Stimulated activated CD8-positive, alpha-beta memory T cell treated with anti-CD3 and anti-CD28 coated beads, Interleukin-15, amount 100 ng/mL, for 24 hours (primary cell): ENCODE measurements around the gene GPR62.

Experiments used
- DNase-seq: peaks from one replicate; pipeline ENCODE4 v3.0.0-alpha.2; 2020; ENCODE audit warnings: low read depth

The GPR62 gene

DNA sequence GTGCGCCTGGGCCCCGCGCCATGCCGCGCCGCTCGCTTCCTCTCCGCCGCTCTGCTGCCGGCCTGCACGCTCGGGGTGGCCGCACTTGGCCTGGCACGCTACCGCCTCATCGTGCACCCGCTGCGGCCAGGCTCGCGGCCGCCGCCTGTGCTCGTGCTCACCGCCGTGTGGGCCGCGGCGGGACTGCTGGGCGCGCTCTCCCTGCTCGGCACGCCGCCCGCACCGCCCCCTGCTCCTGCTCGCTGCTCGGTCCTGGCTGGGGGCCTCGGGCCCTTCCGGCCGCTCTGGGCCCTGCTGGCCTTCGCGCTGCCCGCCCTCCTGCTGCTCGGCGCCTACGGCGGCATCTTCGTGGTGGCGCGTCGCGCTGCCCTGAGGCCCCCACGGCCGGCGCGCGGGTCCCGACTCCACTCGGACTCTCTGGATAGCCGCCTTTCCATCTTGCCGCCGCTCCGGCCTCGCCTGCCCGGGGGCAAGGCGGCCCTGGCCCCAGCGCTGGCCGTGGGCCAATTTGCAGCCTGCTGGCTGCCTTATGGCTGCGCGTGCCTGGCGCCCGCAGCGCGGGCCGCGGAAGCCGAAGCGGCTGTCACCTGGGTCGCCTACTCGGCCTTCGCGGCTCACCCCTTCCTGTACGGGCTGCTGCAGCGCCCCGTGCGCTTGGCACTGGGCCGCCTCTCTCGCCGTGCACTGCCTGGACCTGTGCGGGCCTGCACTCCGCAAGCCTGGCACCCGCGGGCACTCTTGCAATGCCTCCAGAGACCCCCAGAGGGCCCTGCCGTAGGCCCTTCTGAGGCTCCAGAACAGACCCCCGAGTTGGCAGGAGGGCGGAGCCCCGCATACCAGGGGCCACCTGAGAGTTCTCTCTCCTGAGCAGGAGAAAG is 951 bp downstream of the GPR62 start:
- no peak for DNase-seq

DNA sequence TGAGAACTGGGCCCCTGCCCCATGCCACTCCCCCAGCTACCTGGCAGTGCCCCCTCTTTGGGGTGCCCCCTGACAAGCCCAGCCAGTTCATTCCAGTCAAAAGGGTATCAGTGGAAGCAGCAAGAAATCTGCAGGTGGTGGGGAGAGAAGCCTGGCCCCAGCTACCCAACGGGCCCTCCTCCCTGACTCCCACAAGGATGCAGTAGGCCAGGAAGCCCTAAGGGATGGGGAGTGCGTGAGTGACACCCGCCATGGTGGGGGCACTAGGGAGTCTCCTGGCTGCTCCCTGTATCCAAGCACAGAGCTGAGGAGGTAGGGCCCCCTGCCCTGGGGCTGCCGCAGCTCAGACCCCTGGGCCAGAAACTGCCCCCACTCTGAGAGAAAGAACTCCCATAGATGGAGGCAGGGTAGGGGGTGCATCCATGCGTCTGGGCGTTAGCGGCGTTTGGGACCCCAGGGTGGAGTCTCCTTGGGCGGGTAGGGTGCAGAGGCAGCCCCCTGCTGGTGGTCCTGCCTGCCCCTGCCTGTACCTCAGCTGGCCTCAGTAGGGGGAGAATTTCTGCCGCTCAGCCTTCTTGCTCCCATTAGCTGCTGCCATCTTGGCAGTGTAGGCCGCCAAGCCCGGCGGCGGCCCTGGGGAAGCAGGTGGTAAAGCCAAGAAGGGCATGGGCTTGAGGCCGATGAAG is 2.5 kb downstream of the GPR62 start:
- no peak for DNase-seq

DNA sequence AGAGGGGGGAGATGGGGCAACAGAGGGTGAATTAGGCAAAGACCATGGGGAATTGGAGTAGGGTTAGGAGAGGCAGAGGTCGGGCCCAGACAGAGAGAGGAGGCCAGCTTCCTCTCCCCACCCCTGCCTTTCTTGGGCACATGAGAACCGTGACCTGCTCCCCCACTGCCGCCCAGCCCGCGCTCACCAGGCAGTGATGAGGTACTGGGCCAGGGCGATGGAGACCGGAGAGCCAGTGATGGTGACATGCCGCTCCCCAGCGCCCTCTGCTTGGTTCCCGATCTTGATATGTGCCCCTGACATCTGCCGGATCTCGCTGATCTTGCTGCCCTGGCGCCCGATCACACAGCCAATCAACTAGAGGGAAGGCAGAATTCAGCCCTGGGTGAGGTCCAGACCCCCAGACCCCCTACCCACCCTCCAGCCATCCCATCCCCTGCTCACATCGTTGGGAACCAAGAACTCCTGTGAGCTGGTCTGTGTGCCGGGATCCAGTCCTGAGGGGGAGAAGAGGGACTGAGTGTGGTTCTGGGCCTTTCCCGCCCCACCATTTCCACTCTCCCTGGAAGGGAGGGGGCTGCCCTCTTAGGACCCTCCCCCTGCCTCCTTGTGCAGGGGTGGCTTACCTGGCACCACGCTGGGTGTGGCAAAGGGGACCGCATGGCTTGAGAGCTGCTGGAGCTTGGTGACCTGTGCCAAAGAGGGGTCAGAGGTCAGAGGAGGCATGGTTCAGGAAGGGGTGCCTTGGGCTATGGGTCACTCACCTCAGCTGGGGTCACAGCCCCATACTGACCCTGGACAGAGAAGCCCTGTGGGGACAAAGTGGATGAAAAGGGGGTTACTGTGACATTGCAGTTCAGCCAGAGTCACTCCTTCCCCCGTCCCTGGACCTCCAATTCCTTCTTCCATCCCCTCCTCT is 3.7 kb downstream of the GPR62 start:
- DNase-seq: no peak

DNA sequence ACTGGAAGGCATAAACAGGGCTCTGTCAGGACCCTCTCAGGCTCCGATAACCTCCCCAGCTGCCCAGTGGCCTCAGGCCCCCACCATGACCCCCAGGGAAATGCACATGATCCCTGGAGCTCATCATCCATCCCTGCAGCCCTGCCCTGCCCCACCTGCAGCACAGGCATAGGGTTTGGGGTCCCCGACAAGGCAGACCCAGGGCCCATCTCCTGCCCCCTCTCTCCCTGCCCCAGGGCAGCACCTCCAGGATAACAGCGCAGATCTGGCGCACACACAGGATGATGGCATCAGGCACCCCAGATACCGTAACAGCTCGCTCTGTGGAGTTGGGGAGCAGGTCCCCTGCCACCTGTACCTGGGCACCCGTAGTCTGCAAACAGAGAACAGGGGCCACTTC is 4.5 kb downstream of the GPR62 start:
- DNase-seq: no peak

DNA sequence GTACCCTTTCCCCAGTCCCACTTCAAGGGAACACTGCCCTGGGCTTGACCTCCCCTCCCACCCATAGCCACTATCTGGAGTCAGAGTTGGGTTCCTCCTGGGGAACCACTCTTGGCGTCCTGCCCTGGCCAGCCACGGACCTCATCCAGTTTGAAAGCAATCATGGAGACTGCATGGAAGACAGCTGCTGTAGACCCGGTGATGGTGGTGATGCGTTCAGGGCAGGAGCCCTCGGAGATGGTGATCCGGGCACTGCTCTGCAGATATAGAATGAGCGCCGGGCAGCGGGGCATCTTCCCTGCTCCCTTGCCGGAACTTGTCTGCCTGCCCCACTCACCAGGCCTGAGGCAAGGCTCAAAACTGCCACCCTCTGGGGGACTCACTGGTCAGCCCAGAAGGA is 5.2 kb downstream of the GPR62 start:
- DNase-seq: no peak

DNA sequence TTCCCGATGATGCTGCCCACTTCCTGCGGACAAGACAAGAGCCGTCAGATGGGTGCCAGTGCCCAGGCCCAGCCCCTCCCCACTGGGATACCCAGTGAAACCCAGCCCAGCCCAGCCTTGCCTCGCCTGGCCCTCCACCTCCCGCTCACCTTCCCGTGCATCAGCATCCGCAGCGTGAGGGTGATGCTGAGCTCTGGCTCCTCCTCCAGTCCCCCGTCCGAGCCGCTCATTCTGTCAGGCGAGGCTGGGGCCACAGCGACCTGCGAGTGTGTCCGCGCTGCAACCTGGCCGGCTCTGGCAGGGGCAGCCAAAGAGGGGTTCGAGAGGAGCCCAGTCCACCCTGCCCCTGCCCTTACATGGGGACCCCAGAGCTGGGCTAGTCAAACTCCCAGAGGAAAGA is 5.8 kb downstream of the GPR62 start:
- no peak for DNase-seq

DNA sequence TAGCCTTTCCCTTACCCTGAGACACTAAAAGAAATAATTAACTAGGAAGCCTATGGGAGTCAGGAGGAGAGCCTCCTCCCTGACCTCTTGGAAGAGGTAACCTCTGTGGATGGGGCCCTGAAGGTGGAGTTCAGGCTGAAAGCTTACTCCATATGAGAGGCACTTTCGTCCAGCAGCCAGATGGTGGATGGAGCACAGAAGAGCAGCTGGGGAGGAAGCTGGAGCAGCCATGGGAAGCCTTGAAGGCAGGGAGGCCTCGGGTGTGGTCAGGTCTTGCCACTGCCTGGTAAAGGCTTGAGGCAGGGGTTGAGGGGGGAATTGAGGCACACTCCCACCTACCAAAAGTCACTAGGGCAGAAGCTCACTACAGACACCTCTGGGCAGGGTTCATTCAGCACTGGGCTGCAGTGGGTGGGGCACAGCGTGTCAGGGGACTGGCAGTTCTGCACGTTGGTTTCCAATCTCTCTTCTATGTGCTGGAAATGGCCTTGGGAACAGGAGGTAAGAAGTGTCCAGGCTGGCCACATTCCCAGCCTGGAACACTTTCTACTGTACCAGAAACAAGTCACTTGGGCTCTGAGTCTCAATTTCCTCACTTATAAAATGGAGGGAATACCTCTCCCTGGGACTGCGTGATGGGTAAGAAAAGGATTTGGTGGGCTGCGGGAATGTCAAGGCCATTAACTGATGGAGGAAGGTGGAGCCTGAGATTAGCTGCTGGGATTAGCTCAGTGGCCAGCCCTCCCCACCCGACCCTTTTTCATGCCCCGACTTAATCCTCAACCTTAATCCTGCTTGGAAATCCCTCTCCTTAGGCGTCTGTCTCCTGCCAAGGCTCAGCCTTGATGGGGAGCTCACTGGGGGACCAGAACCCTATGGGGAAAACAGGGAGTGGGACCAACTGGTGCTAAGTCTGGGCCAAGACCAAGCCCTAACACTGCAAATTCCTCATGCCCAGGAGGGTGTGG is 6.7 kb downstream of the GPR62 start:
- no peak for DNase-seq

DNA sequence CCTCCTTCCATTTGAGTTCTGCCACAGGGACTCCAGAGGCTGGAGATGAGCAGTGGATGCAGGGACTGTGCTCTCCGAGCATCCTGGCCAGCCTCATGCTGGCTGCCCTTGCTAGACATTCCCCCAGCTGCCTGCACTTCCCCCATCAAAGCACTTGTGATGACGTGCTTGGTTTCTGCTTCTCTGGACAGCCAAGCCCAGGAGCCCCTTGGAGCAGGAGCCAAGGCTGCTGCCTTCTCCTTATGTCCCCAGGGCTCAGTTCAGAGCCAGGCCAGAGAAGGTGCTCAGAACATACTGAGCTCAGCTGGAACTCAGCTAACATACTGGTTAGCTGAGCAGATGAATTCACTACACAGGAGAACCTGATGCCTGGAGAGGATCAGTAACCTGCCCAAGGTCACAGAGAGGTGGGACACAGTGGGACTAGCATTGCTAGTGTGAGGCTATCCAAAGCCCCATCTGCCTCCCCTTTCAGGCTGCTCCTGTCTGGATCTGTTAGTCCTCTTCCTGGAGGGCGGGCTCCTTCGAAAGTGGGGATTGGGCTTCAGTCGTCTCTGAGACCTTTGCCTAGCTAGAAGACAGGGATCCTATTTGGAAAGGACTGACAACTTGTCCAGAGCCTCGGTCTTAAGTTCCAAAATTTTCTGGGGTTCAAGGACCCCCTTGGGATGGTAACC is 7.8 kb downstream of the GPR62 start:
- no peak for DNase-seq

DNA sequence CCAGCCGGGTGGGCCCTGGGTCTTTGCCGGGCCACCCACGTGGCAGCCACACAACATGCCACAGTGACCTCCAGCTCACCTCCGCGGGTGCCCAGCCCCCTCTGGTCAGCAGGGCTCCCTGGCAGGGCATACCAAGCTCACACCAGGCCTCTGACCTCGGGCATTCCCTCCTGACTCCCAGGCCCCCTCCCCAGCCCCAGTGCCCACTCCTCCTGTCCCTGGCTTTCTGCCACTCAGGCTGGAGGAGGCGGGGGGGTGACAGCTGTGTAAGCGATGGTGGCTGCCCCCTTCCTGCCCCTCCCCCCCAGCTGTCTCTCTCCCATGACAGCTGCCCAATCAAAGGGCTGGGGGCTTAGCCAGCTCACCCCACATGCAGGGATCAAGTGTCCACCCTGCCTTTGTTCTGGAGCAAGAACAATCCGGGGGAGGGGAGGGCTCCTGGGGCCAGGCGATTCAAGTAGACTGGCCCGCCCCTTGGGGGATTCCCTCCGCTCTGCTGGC is 8.8 kb downstream of the GPR62 start:
- DNase-seq: no peak

DNA sequence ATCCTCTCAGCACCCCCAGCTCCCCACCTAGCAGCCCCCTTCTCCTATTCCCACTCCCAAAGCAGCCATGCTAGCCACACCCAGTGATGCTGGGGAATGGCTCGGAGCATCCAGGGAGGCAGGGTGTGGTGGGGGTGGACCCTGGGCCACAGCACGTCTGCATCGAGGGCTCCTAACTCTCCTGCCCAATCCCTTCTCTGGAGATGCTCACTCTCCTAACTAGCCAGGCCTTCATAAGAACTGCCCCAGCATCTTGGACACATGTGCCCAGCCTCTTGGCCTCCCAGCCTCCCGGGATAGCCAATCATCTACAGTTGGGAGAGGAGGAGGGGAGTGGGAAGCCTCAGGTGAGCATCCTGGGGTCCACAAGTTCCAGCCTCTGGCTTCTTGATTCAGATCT is 9.3 kb downstream of the GPR62 start:
- no peak for DNase-seq

DNA sequence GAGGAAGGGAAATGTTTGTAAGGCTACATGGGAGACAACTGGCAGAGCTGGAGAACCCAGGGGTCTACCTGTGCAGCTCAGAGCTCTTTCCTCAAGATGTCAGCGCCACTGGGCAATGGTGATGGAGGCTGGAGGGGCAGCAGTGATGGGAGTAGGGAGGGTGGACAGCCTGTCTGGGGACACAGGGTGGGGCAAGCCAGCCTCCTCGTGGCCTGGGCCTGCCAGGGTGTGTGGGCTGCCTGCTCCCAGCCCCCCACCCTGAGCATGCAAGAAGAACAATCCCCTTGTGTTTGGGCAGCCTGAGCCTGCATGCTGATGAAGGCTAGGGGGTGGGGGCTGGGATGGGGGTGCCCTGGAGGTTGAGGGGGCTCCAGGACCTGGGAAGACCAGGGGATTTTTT is 10.8 kb downstream of the GPR62 start:
- no peak for DNase-seq

DNA sequence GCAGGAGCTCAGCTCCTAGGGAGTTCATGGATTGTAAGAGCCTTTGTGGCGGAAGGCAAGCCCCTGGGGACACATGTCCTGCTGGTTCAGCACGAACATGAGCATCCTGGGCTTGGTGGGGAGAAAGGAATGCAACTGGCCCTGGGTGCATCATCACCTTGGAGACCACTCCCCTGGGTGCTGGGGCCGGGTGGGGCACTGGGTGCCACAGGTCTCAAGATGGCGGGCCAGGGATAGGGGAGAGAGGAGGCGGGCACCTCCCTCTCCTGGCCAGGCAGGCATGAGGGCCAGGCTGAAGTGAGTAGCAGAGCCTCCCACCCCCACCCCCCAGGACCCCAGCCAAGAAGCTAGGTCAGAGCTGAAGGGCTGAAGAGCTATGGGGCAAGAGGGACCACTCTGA is 11.3 kb downstream of the GPR62 start:
- DNase-seq: no peak

DNA sequence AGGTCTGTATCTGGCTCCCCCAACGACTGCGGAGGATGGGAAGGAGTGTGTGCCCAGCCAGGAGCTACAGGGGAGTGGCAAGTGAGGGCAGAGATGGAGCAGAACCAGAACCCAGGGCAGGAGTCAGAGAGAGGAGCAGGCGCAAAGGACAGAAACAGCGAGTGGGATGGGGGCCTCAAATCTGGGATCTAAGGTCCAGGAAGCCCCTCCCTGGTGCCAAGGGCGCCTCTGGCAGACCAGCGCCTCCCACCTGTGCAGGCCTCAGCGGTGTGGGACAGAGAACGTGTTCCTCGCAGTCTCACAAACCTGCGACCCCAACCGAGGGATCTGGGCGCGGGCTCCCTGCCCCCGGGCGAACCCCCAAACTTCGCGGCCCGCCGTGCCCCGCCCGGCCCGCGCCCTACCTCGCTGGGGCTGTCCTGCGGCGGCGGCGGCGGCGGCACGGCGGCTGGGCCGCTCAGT is 11.8 kb downstream of the GPR62 start:
- DNase-seq: no peak

DNA sequence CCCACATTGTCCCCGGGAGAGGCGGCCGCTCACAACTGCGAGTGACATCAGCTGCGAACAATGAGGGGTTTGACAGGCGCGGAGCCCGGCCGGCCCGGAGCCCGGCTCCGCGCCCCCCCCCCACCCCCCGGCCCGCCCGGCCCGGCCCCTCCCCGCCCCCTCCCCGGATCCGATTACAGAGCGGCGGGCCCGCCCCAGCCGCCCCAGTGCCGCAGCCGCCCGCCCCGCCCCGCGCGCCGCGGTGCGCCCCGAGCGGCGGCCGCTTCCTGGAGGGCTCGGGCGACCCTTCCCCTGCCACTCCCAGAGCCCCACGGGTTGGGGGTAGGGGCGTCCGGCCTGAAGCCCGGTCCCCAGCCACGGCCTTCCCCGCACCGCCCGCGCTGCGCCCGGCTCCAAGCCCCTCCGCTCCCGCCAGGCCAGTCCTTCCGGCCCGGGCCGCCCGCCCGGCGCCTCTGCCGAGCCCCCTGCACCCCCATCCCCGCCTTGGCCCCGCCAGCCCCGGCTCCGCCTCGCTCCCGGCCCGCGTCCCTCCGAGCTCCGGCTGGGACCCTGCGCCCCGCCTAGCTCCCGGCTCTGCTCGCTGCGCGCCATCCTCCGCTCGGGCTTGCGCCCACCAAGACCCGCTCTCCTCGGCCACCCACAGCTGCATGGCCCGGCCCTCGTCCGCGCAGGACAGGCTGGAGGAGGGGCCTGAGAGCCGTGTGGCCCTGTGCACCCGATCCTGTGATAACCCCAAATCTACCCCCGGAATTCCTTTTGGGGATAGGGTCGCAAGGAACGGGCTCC is 12.4 kb downstream of the GPR62 start, which contains the start of gene PCBP4:
TSS of gene PCBP4 (minus strand) at position 71 of the 786 bp plus-strand sequence. CDS start 6,214 bp downstream, outside the sequence.
- no peak for DNase-seq

DNA sequence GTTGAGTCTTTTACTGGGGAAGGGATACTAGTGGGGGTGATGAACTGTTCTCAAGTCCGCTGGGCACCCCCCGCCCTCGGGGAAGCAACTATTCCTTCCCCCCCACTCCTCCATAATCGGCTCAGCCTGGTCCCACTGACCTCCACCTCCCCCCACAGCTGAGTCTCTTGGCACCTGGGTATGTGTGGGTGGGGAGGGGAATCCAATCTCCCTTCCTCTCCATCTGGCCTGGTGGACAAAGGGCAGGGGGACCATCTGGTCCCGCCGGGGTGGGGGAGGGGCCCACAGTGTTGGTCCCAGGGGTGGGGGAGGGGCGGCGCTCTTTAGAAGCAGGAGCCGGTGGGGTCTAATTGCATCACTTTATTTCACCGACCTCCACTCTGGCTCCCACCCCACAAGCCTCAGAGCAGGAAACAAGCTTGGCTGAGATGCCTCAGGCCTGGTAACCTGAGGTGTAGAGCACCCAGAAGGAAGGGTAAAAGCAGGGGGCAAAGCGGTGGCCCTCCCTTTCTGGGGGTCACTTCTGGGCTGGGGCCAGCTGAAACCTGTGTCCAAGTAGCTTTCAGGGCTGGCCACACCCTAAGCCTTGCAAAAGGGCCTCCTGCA is 13.1 kb downstream of the GPR62 start:
- DNase-seq: no peak

DNA sequence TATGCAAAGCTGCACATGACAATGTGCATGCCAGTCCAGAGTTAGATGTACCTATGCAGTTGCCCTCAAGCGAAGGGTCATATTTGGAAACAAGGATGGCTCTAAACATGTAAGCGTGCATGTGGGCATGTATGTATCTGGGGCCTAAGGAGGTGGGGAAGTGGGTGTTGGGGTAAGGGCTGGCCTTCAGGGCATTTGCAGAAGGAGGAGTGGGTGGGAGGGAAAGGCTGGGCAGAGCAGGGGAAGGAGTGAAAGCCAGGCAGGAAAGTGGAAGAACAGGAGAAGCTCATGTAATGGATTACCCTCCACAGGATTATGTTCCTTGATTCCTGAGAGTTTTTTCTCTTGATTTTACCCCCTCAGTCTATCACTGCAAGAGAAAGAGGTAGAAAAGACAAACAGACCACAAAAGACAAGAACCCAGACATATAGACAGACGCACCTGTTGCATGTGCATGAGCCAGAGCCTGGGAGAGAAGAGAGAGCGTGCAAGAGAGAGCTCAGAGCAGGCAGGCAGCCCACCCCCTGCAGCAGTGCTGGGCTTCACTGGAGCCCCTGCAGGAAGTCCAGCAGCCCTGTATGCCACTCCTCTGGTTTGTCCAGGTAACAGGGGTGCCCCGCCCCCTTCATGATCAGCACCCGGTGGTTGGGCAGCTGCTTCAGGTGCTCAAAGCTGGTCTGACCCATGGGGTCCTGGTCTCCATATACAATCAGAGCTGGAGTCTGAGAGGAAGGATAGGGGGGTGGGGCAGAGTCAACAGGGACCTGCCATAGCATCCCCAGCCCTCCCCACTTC is 13.9 kb downstream of the GPR62 start:
- DNase-seq: no peak

DNA sequence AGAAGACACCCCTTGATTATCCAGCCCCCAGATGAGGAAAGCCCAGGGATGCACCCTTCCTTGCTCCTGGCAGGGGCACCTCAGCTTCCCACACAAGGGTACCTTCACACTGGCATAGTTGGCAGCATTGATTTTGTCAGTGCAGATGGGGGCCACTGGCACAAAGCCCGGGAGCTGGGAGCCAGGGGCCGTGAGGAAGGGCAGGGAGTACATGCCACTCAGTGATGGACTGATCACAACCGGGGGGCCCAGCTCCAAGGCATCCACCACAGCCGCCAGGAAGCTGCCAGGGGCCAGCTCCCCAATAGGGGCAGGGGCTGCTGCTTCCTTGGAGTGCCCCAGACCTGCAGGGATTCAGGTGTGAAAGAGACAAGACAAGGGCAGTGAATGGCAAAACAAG is 14.7 kb downstream of the GPR62 start:
- DNase-seq: no peak

DNA sequence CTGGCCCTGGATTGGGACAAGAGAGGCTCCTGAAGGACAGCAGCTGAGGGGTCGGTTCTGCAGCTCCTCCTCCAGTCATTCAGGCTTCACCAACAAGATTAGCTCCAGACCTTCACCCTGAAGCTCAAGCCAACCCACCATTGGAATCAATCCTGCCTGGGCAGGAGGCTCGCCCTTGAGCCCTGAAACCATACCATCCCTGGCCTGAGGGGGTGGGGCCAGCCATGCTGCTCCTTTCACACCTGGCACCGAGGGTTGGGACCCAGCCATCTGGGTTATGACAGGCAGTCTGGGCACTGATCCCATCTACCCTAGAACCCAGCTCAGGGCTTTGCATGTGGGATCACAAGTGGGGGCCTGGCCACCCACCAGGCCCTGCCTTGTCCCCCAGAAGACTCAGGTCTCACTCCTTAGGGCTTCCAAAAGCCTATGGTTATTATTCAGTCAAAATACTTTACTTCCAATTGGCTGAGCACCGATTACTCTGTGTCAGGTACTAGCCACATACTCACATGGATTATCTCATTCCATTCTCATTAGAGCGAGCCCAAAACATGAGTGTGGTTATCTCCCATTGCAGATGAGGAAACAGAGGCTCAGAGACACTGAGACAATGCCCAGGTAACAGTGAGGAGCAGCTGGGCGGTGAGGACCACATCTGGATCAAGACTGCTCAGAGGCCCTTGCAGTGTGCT is 15.6 kb downstream of the GPR62 start:
- DNase-seq: no peak
